CD4-positive, alpha-beta T cell (primary cell): ENCODE measurements around the gene PRKCA. TPM values are rescaled to one million over a fixed set of nuclear protein-coding genes. Genes with fewer than 3 reads are reported as not detected.
"Not testable (repeated sequence)": the region's sequence is repeated elsewhere in the genome, so short reads cannot be mapped to it uniquely, and the experiment has no call there.

Source experiments
- ATAC-seq: fragments of 200-7000 bp; cut with Tn5 transposase; one replicate; pipeline ENCODE4 v1.10.0; 2022; ENCODE audit warnings: mild to moderate bottlenecking; ENCODE audit not compliant: poor library complexity
- CTCF ChIA-PET: fragments of 350-600 bp; sonication (Branson Sonifier 250); formaldehyde crosslinking; loops from one replicate; lab custom pipeline; 2021; ENCODE audit warnings: antibody characterized with exemption, inconsistent platforms; lab: Charles Lee
- POLR2A ChIA-PET: fragments of 350-600 bp; sonication (Branson Sonifier 250); formaldehyde crosslinking; loops from one replicate; lab custom pipeline; 2021; ENCODE audit warnings: antibody characterized with exemption, inconsistent platforms; lab: Charles Lee
- DNase-seq, 14 experiments: peaks; one replicate each; pipeline ENCODE4 v3.0.0-alpha.2; 2013 to 2020; ENCODE audit warnings: mixed read lengths in 2 of 14
- H3K27ac ChIP-seq, 2 donors: one replicate each; pipeline versions ENCODE4 v1.5.1 to v1.7.0; 2013; ENCODE audit warnings: low read length in 2 of 2, low read depth in 1 of 2, mild to moderate bottlenecking in 1 of 2
- H3K27me3 ChIP-seq, 2 experiments: 1 replicate in 1 of 2; 2 replicates in 1 of 2; pipeline versions ENCODE4 v1.6.1 to v1.7.0; 2013; ENCODE audit warnings: low read length in 2 of 2, control low read depth in 1 of 2, mild to moderate bottlenecking in 1 of 2, moderate library complexity in 1 of 2; ENCODE audit not compliant: insufficient read depth in 2 of 2, control insufficient read depth in 1 of 2
- H3K36me3 ChIP-seq: one replicate; pipeline ENCODE4 v1.6.1; 2013; ENCODE audit warnings: low read length, control low read depth; ENCODE audit not compliant: insufficient read depth
- H3K4me1 ChIP-seq: one replicate; pipeline ENCODE4 v1.6.1; 2013; ENCODE audit warnings: low read length, control low read depth; ENCODE audit not compliant: insufficient read depth
- H3K4me3 ChIP-seq: one replicate; pipeline ENCODE4 v1.5.1; 2013; ENCODE audit warnings: mild to moderate bottlenecking, low read length, moderate library complexity
- H3K9me3 ChIP-seq, 2 experiments: 1 replicate in 1 of 2; 2 replicates in 1 of 2; pipeline versions ENCODE4 v1.6.1 to v1.7.0; 2013; ENCODE audit warnings: low read length in 2 of 2, mild to moderate bottlenecking in 2 of 2, control low read depth in 1 of 2, moderate library complexity in 1 of 2; ENCODE audit not compliant: control insufficient read depth in 1 of 2, insufficient read depth in 1 of 2
- H3K27ac Mint-ChIP-seq: one replicate; pipeline ENCODE4 v1.8.0; 2020; ENCODE audit warnings: mixed read lengths
- H3K27me3 Mint-ChIP-seq: one replicate; pipeline ENCODE4 v1.8.0; 2021; ENCODE audit warnings: mixed read lengths
- H3K36me3 Mint-ChIP-seq: one replicate; pipeline ENCODE4 v1.8.0; 2021; ENCODE audit warnings: low read depth, mixed read lengths
- H3K4me1 Mint-ChIP-seq: one replicate; pipeline ENCODE4 v1.8.0; 2021; ENCODE audit warnings: low read depth, mixed read lengths
- H3K4me3 Mint-ChIP-seq: one replicate; pipeline ENCODE4 v1.8.0; 2020; ENCODE audit warnings: mild to moderate bottlenecking, mixed read lengths
- H3K9me3 Mint-ChIP-seq: one replicate; pipeline ENCODE4 v1.8.0; 2020; ENCODE audit warnings: mixed read lengths
- intact Hi-C, 2 experiments: fragments of 100-400 bp; cut with DNase I in 1 of 2; cut with micrococcal nuclease in 1 of 2; formaldehyde crosslinking; loops; one replicate each; pipeline versions ENCODE4 v1.15.1 to v1.9.0; 2023 to 2025; cut with DNase I, micrococcal nuclease
- total RNA-seq, 174 experiments: library from RNA in 2 of 174; stranded (reverse) in 2 of 174; gene quantifications; one replicate each; pipeline ENCODE4 v1.2.3 and lab custom pipeline; 2021 to 2026
- TF ChIP-seq, protein P1 (sequence below): fragments of 200-600 bp; IDR thresholded peaks from one replicate; pipeline ENCODE4 v1.8.0; 2022; ENCODE audit warnings: antibody characterized with exemption, mild to moderate bottlenecking

PRKCA gene
- total RNA-seq, 2 experiments from 2014 or later: 84.8 to 88.6 TPM

DNA sequence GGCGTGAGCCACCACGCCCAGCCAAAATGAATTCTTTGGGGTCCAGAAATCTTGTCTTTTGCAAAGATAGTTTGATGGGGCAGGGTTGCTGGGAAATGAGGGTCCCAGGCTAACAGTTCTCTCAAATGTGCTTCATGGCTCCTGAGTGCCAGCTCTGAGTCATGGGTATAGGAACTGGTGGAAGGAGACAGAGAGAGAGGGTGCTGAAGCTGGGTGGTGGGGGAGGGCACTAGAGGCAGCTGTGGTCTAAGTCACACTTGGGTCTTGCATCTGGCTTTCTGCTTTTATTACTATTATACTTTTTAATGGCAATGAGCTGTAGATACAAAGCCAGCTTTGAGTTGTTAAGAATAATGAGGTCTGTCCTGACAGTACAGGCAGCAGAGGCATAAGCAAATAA lies 54.6 kb downstream of the PRKCA start:
- Mint-ChIP-seq H3K36me3 (no peaks in the 10 kb centered on the region), H3K27me3 (no peaks in the 10 kb centered on the region), H3K4me1 (peaks cover 88% of the 10 kb centered on the region), H3K4me3 (no peak overlapping the region), H3K27ac (no peak overlapping the region), H3K9me3 (no peaks in the 10 kb centered on the region)
- H3K9me3 ChIP-seq: no peaks in the 10 kb centered on the region
- TF ChIP-seq, protein P1, sequence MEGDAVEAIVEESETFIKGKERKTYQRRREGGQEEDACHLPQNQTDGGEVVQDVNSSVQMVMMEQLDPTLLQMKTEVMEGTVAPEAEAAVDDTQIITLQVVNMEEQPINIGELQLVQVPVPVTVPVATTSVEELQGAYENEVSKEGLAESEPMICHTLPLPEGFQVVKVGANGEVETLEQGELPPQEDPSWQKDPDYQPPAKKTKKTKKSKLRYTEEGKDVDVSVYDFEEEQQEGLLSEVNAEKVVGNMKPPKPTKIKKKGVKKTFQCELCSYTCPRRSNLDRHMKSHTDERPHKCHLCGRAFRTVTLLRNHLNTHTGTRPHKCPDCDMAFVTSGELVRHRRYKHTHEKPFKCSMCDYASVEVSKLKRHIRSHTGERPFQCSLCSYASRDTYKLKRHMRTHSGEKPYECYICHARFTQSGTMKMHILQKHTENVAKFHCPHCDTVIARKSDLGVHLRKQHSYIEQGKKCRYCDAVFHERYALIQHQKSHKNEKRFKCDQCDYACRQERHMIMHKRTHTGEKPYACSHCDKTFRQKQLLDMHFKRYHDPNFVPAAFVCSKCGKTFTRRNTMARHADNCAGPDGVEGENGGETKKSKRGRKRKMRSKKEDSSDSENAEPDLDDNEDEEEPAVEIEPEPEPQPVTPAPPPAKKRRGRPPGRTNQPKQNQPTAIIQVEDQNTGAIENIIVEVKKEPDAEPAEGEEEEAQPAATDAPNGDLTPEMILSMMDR: no peak
- intact Hi-C loops: no loop called here
- ATAC-seq: no peak
- ChIA-PET POLR2A (no interaction called here), CTCF (no interaction called here)
- DNase-seq: peak in 1 of 14 experiments; percentile 17
- no peaks in the 10 kb centered on the region for H3K27me3 ChIP-seq
- H3K4me1 ChIP-seq: peaks cover 24% of the 10 kb centered on the region
- H3K36me3 ChIP-seq: no peaks in the 10 kb centered on the region
- no peak overlapping the region for H3K4me3 ChIP-seq
- H3K27ac ChIP-seq: no peak overlapping the region

DNA sequence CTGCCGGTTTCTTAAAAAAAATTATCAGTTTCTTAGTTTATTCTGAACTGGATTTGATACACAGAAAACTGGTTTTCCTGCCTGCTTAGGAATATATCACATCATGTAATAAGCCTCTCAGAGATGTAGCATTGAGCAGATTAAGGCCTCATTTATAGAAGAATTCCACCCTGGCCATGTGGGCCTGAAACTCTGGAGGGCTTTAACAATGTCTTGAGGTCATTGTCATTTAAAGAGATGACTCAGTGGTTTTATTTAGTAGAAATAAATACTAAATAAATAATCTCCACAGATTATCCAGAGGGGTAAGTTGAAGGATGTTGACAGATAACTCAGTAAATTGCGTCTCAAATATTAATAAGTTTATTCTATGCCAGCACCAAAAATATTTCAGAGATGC lies 56.9 kb downstream of the PRKCA start:
- Histone ChIP-seq H3K9me3 (no peaks in the 10 kb centered on the region), H3K4me3 (no peak overlapping the region), H3K27me3 (no peaks in the 10 kb centered on the region), H3K4me1 (peaks cover 25% of the 10 kb centered on the region), H3K27ac (no peak overlapping the region), H3K36me3 (no peaks in the 10 kb centered on the region)
- no peak for ATAC-seq
- ChIA-PET POLR2A (no interaction called here), CTCF (no interaction called here)
- H3K27ac Mint-ChIP-seq: no peak overlapping the region
- H3K36me3 Mint-ChIP-seq: no peaks in the 10 kb centered on the region
- H3K9me3 Mint-ChIP-seq: no peaks in the 10 kb centered on the region
- intact Hi-C loops: no loop called here
- no peaks in the 10 kb centered on the region for H3K27me3 Mint-ChIP-seq
- TF ChIP-seq, protein P1: no peak
- peaks cover 85% of the 10 kb centered on the region for H3K4me1 Mint-ChIP-seq
- no peak overlapping the region for H3K4me3 Mint-ChIP-seq
- no peak for DNase-seq

GRCh38 chr17:66360961-66361565 lies 58.6 kb downstream of the PRKCA start:
- H3K4me3 ChIP-seq, H3K27ac ChIP-seq, H3K4me3 Mint-ChIP-seq, intact Hi-C loops, ATAC-seq, H3K27me3 Mint-ChIP-seq, CTCF ChIA-PET, H3K27me3 ChIP-seq, DNase-seq, H3K27ac Mint-ChIP-seq, H3K9me3 ChIP-seq, H3K36me3 ChIP-seq, H3K9me3 Mint-ChIP-seq, H3K36me3 Mint-ChIP-seq: not testable (repeated sequence)
- H3K4me1 Mint-ChIP-seq: peaks cover 89% of the 10 kb centered on the region
- POLR2A ChIA-PET: interaction anchor here (1.1 to 2.3 kb wide), 2 partner anchors 20 to 30 kb away, joined by 3 to 5 read pairs; no protein-coding TSS in a partner anchor
- H3K4me1 ChIP-seq: peaks cover 32% of the 10 kb centered on the region

DNA sequence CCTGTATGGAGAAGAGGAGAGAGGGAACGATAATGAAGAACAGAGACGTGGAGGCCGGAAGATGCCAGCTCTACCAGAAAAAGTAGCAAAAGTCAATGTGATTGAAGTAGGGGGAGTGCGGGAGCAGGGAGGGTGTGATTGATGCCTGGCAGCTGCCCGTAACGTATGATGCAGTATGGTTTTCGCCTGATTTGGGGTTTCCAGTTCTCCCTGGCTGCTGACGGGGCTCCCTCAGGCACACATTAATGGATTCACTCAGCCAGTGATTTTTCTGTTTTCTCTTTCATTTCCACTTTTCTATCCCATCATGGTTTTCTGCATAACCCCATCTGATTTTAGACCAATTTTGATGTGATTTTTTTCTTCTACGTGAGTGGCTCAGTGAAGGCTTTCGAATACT lies 62.1 kb downstream of the PRKCA start:
- ChIA-PET POLR2A (no interaction called here), CTCF (no interaction called here)
- H3K27me3 ChIP-seq: no peaks in the 10 kb centered on the region
- H3K9me3 ChIP-seq: no peaks in the 10 kb centered on the region
- H3K27ac ChIP-seq: no peak overlapping the region
- TF ChIP-seq, protein P1: no peak
- Mint-ChIP-seq H3K9me3 (no peaks in the 10 kb centered on the region), H3K36me3 (peaks cover 12% of the 10 kb centered on the region), H3K27ac (peak overlapping the region; percentile 50), H3K27me3 (no peaks in the 10 kb centered on the region), H3K4me1 (peaks cover 88% of the 10 kb centered on the region), H3K4me3 (peak overlapping the region; percentile 14)
- H3K4me3 ChIP-seq: no peak overlapping the region
- no peak for DNase-seq
- intact Hi-C loops: no loop called here
- no peaks in the 10 kb centered on the region for H3K36me3 ChIP-seq
- H3K4me1 ChIP-seq: peaks cover 27% of the 10 kb centered on the region
- no peak for ATAC-seq
